SIG-M5 (cell line): ENCODE data around the gene WHAMM.
"Not testable (repeated sequence)": the region's sequence is repeated elsewhere in the genome, so short reads cannot be mapped to it uniquely, and the experiment has no call there.

ENCODE experiments used
- DNase-seq: peaks from one replicate; lab custom pipeline; 2025; lab: John Stamatoyannopoulos, UW

WHAMM gene

DNA sequence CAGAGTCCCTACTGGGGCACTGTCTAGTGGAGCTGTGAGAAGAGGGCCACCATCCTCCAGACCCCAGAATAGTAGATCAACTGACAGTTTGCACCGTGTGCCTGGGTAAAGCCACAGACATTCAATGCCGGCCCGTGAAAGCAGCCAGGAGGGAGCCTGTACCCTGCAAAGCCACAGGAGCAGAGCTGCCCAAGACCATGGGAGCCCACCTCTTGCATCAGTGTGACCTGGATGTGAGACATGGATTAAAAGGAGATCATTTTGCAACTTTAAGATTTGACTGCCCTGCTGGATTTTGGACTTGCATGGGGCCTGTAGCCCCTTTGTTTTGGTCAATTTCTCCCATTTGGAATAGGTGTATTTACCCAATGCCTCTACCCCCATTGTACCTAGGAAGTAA is 56.6 kb downstream of the WHAMM start:
- not testable (repeated sequence) for DNase-seq

DNA sequence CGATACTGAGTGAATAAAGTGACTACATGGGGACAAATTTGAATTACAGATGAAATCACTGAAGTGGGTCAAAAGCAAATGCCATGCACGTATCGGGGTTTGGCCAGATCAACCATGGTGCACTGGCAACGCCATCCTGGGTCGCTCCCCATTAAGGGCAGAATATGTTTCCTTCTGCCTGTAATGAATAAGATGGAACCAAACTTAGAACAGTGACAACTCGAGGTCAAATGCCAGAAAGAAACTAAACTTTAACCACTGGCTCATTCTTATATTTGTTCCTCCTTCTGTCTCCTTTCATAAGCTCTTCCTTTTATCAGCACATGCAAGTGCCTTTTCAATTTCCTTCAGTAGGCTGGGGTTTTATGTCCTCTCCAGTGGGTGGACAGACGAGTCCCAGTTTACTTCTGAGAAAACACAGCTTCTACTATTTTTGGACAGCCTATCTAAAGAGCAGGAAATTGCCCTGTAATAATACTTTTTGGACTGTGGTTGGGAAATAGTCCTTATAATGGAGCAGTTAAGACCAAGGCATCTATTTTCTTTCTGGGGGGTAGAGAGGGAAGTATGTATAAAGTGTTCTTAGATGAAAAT is 61.4 kb downstream of the WHAMM start:
- no peak for DNase-seq

DNA sequence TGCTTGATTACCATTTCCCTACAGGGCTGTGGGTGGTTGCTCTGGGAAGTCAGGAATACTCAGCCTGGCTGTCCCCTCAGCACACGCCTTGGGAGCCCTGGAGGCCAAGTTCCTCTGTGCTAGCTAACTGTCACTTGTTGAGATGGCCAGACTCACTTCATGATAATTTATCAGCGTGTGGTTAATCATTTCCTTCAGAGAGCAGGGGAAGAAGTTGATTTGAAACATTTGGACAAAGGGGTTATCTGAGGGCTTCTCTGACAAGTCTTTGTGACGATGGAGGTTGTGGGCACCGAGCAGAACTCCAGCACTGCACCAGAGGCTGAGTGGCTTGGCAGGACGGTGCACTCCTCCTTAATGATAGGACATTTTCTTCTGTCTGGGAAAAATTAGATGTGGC is 61.9 kb downstream of the WHAMM start:
- no peak for DNase-seq

GRCh38 chr15:82871832-82872484 is 62.5 kb downstream of the WHAMM start:
- DNase-seq: no peak

DNA sequence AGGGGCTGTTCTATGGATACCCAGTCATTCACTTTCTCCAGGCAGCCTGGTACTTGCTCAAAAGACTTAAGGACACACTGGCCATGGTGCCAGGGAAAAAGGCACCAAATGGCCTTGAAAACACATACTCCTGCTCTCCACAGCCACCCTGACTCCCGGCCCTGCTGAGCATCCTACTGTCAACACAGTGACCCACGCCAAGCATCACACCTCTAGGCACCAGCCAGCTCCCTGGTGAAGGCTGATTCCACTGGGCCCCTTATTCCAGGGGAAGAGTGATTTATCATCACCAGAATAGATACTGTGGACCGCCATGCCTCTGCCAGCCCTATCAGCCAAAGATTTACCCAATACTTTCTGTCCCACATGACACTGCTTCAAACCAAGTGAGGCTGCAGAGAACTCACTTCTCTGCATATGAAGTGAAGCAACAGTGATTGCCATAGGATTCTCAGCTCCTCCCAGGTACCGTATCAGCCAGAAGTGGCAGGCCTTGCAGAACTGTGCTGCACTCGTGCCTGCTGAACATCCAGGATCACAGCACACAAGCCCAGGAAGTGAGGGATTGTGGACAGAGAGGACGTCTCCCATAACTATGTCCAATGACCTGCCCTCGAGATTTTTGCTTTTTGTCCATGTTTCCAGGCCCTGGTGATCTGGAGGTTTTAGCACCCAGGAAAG is 63.7 kb downstream of the WHAMM start:
- no peak for DNase-seq

DNA sequence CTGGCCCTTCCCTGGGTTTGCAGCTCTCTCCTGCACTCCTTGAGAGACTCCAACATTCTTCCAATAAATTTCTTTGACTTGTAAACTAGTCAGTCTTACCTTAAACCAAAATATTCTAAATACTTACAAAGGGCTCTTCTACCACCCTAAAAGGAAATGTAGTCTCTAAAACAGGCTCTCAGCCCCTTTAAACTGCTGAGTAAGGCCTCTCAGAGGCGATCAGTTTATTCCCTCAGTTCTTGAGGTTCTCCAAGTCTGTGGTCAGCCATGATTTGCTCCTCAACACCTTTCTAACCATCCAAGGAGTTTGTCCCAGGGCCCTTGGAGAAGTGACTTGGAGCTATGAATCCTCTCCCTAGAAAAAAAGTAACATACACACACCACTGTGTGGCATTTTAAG is 64.8 kb downstream of the WHAMM start:
- no peak for DNase-seq

DNA sequence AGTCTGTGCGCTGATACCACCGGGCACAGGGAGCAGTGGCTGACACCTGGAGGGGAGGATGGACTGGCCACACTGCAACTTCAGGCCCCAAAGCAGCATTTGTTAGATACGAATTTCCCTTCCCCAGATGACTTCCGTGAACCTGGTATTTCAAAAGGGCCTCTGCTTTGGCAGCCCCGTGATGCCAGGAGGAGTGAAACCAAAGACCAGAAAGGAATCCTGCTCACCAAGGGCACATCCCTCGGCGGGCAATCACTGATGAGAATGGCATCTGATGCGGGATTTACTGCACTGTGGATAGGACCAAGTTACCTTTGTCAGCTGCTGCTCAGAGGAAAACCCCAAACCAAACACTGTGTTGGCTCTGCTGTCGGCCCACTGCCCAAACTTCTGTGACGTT is 65.5 kb downstream of the WHAMM start:
- DNase-seq: no peak

- no peak for DNase-seq
Measured at GRCh38 chr15:82875411-82876003, 66.1 kb downstream of the WHAMM start.

- DNase-seq: no peak
Measured at GRCh38 chr15:82877825-82878224, 68.4 kb downstream of the WHAMM start.

GRCh38 chr15:82878325-82878724 is 68.9 kb downstream of the WHAMM start:
- no peak for DNase-seq

- DNase-seq: no peak
Measured at GRCh38 chr15:82880704-82881103, 71.3 kb downstream of the WHAMM start.

- DNase-seq: no peak
Measured at GRCh38 chr15:82881747-82882146, 72.3 kb downstream of the WHAMM start.

DNA sequence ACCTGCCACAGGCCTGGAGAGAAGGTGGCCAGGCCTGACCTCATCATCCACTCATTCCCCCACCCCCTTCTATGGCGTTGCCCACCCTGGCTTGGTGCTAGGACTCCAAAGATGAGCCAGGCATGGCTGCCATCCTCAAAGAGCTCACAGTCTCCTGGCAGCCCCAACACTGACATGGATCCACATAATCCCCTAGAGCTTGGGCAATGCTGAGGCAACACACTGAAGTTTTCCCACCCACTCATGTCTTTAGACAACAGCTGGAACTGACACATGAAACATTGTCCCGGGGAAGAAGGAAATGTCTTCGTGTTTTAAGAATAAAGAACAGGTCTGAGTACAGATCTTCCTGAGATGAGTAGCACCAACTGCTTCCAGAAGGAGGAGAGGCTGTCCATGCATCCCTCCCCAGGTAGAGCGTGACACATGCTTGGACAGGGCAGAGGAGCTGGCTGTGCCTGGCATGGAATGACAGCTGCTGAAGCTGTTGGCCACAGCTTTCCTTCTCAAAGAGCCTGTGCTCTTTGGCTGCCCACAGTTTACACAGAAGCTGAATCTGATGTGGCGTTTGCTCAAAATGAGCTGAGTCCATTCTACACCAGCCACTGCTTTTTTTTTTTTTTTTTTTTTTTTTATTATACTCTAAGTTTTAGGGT is 73.0 kb downstream of the WHAMM start:
- no peak for DNase-seq
